ENCODE data around the gene PATJ. TPM values are rescaled to one million over a fixed set of nuclear protein-coding genes. Genes with fewer than 3 reads are reported as not detected.
A peak's percentile ranks its signal among the peaks of the same experiment; 100 is the strongest.

PATJ gene
- total RNA-seq, 1 experiment from 2014 or later, result 47.3 TPM

DNA sequence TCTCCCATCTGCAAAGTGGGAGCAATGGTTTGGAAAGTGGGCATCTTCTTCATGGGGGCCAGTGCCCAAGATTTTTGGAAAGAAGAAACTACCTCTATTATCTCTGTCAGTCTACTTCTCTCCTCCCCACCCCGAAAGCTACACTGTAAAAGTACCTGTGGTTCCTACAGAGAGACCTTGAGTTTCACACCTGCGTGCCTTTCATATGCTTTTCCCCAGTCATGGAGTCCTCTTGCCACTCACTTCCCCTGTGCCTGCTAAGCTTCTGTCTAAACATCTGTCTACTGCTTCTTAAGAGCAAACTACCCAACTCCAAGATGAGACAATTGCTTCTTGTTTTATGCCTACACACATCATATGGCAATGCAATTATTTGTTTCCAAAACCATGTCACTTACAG is 261.5 kb downstream of the PATJ start:
- Histone ChIP-seq H3K79me2 (ENCODE audit: insufficient read depth, low read length) (no peaks in the 10 kb centered on the region), H3K56ac (ENCODE audit: insufficient read length, low read depth, low read length) (no peak overlapping the region), H2BK12ac (ENCODE audit: insufficient read length, low read depth, low read length) (no peak overlapping the region), H2BK20ac (ENCODE audit: low read depth, low read length, poor library complexity, severe bottlenecking) (no peak overlapping the region), H3K27ac (ENCODE audit: insufficient read length, low read depth, low read length) (no peak overlapping the region), H3K4me1 (ENCODE audit: insufficient read depth, low read length) (no peaks in the 10 kb centered on the region), H3K79me1 (ENCODE audit: insufficient read depth, low read depth, low read length, poor library complexity, severe bottlenecking) (no peaks in the 10 kb centered on the region), H2BK15ac (ENCODE audit: low read depth, low read length) (no peak overlapping the region), H3K9ac (ENCODE audit: extremely low read depth, insufficient read length, low read length) (no peak overlapping the region), H3K14ac (ENCODE audit: insufficient read depth, low read length) (no peak overlapping the region), H3K4me2 (ENCODE audit: insufficient read depth, insufficient read length, low read length) (no peak overlapping the region), H2BK5ac (ENCODE audit: insufficient read length, low read length) (no peak overlapping the region), H3K23me2 (ENCODE audit: insufficient read length, low read depth, low read length, poor library complexity, severe bottlenecking) (no peaks in the 10 kb centered on the region), H4K8ac (replicated peaks; ENCODE audit: insufficient read length, low read depth, low read length) (no peak overlapping the region), H3K4ac (ENCODE audit: low read depth, low read length) (no peak overlapping the region), H2AFZ (ENCODE audit: low read length) (no peak overlapping the region), H4K20me1 (ENCODE audit: control insufficient read depth, insufficient read depth, insufficient read length) (no peaks in the 10 kb centered on the region), H2AK5ac (ENCODE audit: insufficient read length, low read length) (no peak overlapping the region), H3K9me3 (ENCODE audit: control insufficient read depth, low read depth, low read length) (no peaks in the 10 kb centered on the region), H2BK120ac (ENCODE audit: low read depth, low read length, poor library complexity, severe bottlenecking) (peak overlapping the region; percentile 23), H4K91ac (ENCODE audit: insufficient read length, low read depth, low read length) (no peak overlapping the region), H3K18ac (ENCODE audit: insufficient read length, low read depth, low read length) (no peak overlapping the region), H4K5ac (ENCODE audit: insufficient read length, low read depth, low read length) (no peak overlapping the region), H3K23ac (ENCODE audit: insufficient read length, low read depth, low read length) (no peak overlapping the region), H3K27me3 (ENCODE audit: insufficient read depth, low read length) (no peaks in the 10 kb centered on the region), H3T11ph (ENCODE audit: low read length) (no peak overlapping the region)
- no CpG with 5 or more reads among the region's 2 CpGs for WGBS (ENCODE audit: extremely low coverage, insufficient read length, low lambda C conversion rate)
- H3K27me3 Mint-ChIP-seq (ENCODE audit: low read depth), result no peaks in the 10 kb centered on the region
- H3K36me3 Mint-ChIP-seq (ENCODE audit: insufficient read depth in 1 of 3, low read depth in 3 of 3), result peaks cover 0 to 9% (median 2%) of the 10 kb centered on the region in 3 experiments; a peak in 3 of 7 replicates
- H3K4me3 Mint-ChIP-seq, result no peak overlapping the region
- H3K9me3 Mint-ChIP-seq, result no peaks in the 10 kb centered on the region
- H3K4me1 Mint-ChIP-seq, result peaks cover 5 to 6% of the 10 kb centered on the region in 2 experiments; a peak in 3 of 4 replicates
- DNase-seq, result no peak
- peak overlapping the region in 1 of 3 experiments; percentile 19; a peak in 2 of 7 replicates for H3K27ac Mint-ChIP-seq
- TF ChIP-seq, protein P1, sequence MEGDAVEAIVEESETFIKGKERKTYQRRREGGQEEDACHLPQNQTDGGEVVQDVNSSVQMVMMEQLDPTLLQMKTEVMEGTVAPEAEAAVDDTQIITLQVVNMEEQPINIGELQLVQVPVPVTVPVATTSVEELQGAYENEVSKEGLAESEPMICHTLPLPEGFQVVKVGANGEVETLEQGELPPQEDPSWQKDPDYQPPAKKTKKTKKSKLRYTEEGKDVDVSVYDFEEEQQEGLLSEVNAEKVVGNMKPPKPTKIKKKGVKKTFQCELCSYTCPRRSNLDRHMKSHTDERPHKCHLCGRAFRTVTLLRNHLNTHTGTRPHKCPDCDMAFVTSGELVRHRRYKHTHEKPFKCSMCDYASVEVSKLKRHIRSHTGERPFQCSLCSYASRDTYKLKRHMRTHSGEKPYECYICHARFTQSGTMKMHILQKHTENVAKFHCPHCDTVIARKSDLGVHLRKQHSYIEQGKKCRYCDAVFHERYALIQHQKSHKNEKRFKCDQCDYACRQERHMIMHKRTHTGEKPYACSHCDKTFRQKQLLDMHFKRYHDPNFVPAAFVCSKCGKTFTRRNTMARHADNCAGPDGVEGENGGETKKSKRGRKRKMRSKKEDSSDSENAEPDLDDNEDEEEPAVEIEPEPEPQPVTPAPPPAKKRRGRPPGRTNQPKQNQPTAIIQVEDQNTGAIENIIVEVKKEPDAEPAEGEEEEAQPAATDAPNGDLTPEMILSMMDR (conservative IDR thresholded peaks at IDR 0.05), result no peak

All from H9 (cell line).